OCI-LY7 (cell line): ENCODE results near the gene B3GALT2. TPM values are rescaled to one million over a fixed set of nuclear protein-coding genes. Genes with fewer than 3 reads are reported as not detected.

Source experiments
- BruUV-seq: library from RNA; stranded (reverse); fragments of 400-500 nt; replicated peaks from 2 replicates; lab custom pipeline; 2021; lab: Mats Ljungman, UMichigan
- CTCF ChIA-PET: fragments of 300-600 bp; sonication (Branson Sonifier 250); formaldehyde crosslinking; loops from one replicate; lab custom pipeline; 2022; ENCODE audit warnings: antibody characterized with exemption; ENCODE audit not compliant: unreplicated experiment; lab: Charles Lee
- POLR2A ChIA-PET: fragments of 300-600 bp; sonication (Branson Sonifier 250); formaldehyde crosslinking; loops from one replicate; lab custom pipeline; 2022; ENCODE audit warnings: antibody characterized with exemption; lab: Charles Lee
- DNase-seq: peaks from one replicate; pipeline ENCODE4 v3.0.0-alpha.2; 2015; ENCODE audit warnings: low spot score
- H2AFZ ChIP-seq: fragments of 200-600 bp; sonication (generic), shearing (Covaris generic); 2 replicates; pipeline ENCODE4 v1.6.1; 2014; ENCODE audit warnings: mild to moderate bottlenecking, antibody characterized with exemption, low read length, moderate library complexity
- H3K27ac ChIP-seq: fragments of 200-600 bp; sonication (generic); 2 replicates; pipeline ENCODE4 v1.5.1; 2014; ENCODE audit warnings: mixed run types, low read depth, mild to moderate bottlenecking, moderate library complexity, low read length, inconsistent platforms; ENCODE audit not compliant: poor library complexity, severe bottlenecking
- H3K36me3 ChIP-seq: fragments of 200-600 bp; sonication (generic); 2 replicates; pipeline ENCODE4 v1.6.1; 2014; ENCODE audit warnings: mild to moderate bottlenecking, antibody characterized with exemption, low read length, moderate library complexity, mixed read lengths; ENCODE audit not compliant: insufficient read depth
- H3K4me1 ChIP-seq: fragments of 200-600 bp; sonication (generic); 2 replicates; pipeline ENCODE4 v1.5.1; 2014; ENCODE audit warnings: mild to moderate bottlenecking, low read length; ENCODE audit not compliant: insufficient read depth, poor library complexity, severe bottlenecking
- H3K4me2 ChIP-seq: fragments of 200-600 bp; sonication (generic); 2 replicates; pipeline ENCODE4 v1.6.1; 2014; ENCODE audit warnings: mild to moderate bottlenecking, low read length
- H3K4me3 ChIP-seq: fragments of 200-600 bp; sonication (generic); 2 replicates; pipeline ENCODE4 v1.5.1; 2014; ENCODE audit warnings: mild to moderate bottlenecking, low read depth, low read length; ENCODE audit not compliant: poor library complexity, severe bottlenecking
- H3K79me2 ChIP-seq: fragments of 200-600 bp; sonication (generic); 2 replicates; pipeline ENCODE4 v1.6.1; 2016; ENCODE audit warnings: low read depth, mild to moderate bottlenecking, low read length, moderate library complexity, mixed read lengths; ENCODE audit not compliant: insufficient read depth
- H3K9me2 ChIP-seq: fragments of 200-600 bp; sonication (generic); 2 replicates; pipeline ENCODE4 v1.6.1; 2016; ENCODE audit warnings: mild to moderate bottlenecking, low read length, mixed read lengths; ENCODE audit not compliant: insufficient read depth
- H3K9me3 ChIP-seq: fragments of 200-600 bp; sonication (generic); 2 replicates; pipeline ENCODE4 v1.6.1; 2014; ENCODE audit warnings: mild to moderate bottlenecking, mixed run types, low read length, mixed read lengths
- H4K20me1 ChIP-seq: fragments of 200-600 bp; sonication (generic); 2 replicates; pipeline ENCODE4 v1.6.1; 2014; ENCODE audit warnings: mild to moderate bottlenecking, antibody characterized with exemption, low read length, moderate library complexity, mixed read lengths; ENCODE audit not compliant: insufficient read depth
- CTCF ChIP-seq: fragments of 200-600 bp; sonication (generic); conservative IDR thresholded peaks from 2 replicates; pipeline ENCODE4 v1.5.1; 2014; ENCODE audit warnings: mild to moderate bottlenecking, antibody characterized with exemption, low read length, moderate library complexity, mixed read lengths
- EZH2phosphoT487 ChIP-seq: fragments of 200-600 bp; sonication (generic); IDR thresholded peaks from 2 replicates; pipeline ENCODE4 v1.6.1; 2018; ENCODE audit warnings: low read depth, borderline replicate concordance, mild to moderate bottlenecking, mixed run types, antibody characterized with exemption, low read length, moderate library complexity, mixed read lengths
- intact Hi-C: fragments of 100-400 bp; cut with micrococcal nuclease; formaldehyde crosslinking; loops from one replicate; pipeline ENCODE4 v1.10.0; 2022; ENCODE audit not compliant: unreplicated experiment
- total RNA-seq, 2 experiments: library from RNA; depleted of rRNA in 1 of 2; stranded (reverse); fragments of >200 nt in 1 of 2; shearing (Covaris generic) in 1 of 2; gene quantifications; 2 replicates each; pipeline ENCODE4 v1.2.3, GENCODE V29; 2014 to 2022

B3GALT2 gene
- total RNA-seq, 2 experiments from 2014 or later, result not detected

- POLR2A ChIA-PET, result interaction anchor here (0.7 kb wide), 1 partner anchor 11 kb away, joined by 4 read pairs; no protein-coding TSS in a partner anchor
- H3K79me2 ChIP-seq, result peaks cover 14% of the 10 kb centered on the region; the same call in 1 of the 2 replicates
Observed at GRCh38 chr1:193144999-193145398, 41.4 kb downstream of the B3GALT2 start.

GRCh38 chr1:193144361-193144938, 42.0 kb downstream of the B3GALT2 start:
- peaks cover 87% of the 10 kb centered on the region for H3K36me3 ChIP-seq
- TF ChIP-seq EZH2phosphoT487 (no peak), CTCF (no peak)
- no peak overlapping the region for H3K4me3 ChIP-seq
- CTCF ChIA-PET, result no interaction called here
- POLR2A ChIA-PET, result no interaction called here
- H4K20me1 ChIP-seq, result no peaks in the 10 kb centered on the region
- H2AFZ ChIP-seq, result no peak overlapping the region
- H3K9me3 ChIP-seq, result no peaks in the 10 kb centered on the region
- no peak overlapping the region for H3K4me2 ChIP-seq
- no peaks in the 10 kb centered on the region for H3K4me1 ChIP-seq
- no peak overlapping the region for H3K27ac ChIP-seq
- BruUV-seq, result no TSS peak
- no peak for DNase-seq
- H3K9me2 ChIP-seq, result no peaks in the 10 kb centered on the region
- peaks cover 14% of the 10 kb centered on the region; the same call in 1 of the 2 replicates for H3K79me2 ChIP-seq
- intact Hi-C loops, result loop anchor here (10.0 kb wide), 1 partner anchor 250 kb away; no protein-coding TSS in a partner anchor

More at GRCh38 chr1:193144999-193145398, 41.4 kb downstream of the B3GALT2 start:
- intact Hi-C loops, result loop anchor here (10.0 kb wide), 1 partner anchor 250 kb away; no protein-coding TSS in a partner anchor
- Histone ChIP-seq H4K20me1 (no peaks in the 10 kb centered on the region), H3K27ac (no peak overlapping the region), H3K4me2 (no peak overlapping the region), H3K9me2 (no peaks in the 10 kb centered on the region), H3K4me3 (no peak overlapping the region), H3K9me3 (no peaks in the 10 kb centered on the region), H3K4me1 (no peaks in the 10 kb centered on the region), H2AFZ (no peak overlapping the region), H3K36me3 (peaks cover 87% of the 10 kb centered on the region)
- CTCF ChIA-PET, result no interaction called here
- no peak for DNase-seq
- TF ChIP-seq EZH2phosphoT487, result no peak
- BruUV-seq, result no TSS peak

GRCh38 chr1:193143285-193143684, 43.1 kb downstream of the B3GALT2 start:
- intact Hi-C loops, result loop anchor here (10.0 kb wide), 1 partner anchor 252 kb away; no protein-coding TSS in a partner anchor
- Histone ChIP-seq H3K9me2 (no peaks in the 10 kb centered on the region), H3K4me2 (no peak overlapping the region), H3K9me3 (no peaks in the 10 kb centered on the region), H3K27ac (no peak overlapping the region), H3K79me2 (peaks cover 14% of the 10 kb centered on the region; the same call in 1 of the 2 replicates), H3K4me3 (no peak overlapping the region), H4K20me1 (no peaks in the 10 kb centered on the region), H3K4me1 (no peaks in the 10 kb centered on the region), H3K36me3 (peaks cover 90% of the 10 kb centered on the region), H2AFZ (no peak overlapping the region)
- DNase-seq, result peak; percentile 24
- BruUV-seq, result no TSS peak
- CTCF ChIA-PET, result no interaction called here
- POLR2A ChIA-PET, result interaction anchor here (0.6 to 1.1 kb wide), 3 partner anchors 10 to 482 kb away, joined by 3 to 4 read pairs (median 4); no protein-coding TSS in a partner anchor
- TF ChIP-seq EZH2phosphoT487, result no peak
- TF ChIP-seq CTCF, result peak; percentile 74
